ENCODE measurements around the gene DAB2. TPM values are rescaled to one million over a fixed set of nuclear protein-coding genes. Genes with fewer than 3 reads are reported as not detected.

DAB2 gene
- total RNA-seq, 1 experiment from 2014 or later: 30.1 TPM

GRCh38 chr5:39459907-39460306 lies 35.1 kb upstream of the DAB2 start:
- ChIA-PET CTCF (no interaction called here), POLR2A (ENCODE audit: low non-redundant PET) (no interaction called here)
- intact Hi-C loops (cut with micrococcal nuclease; ENCODE audit: unreplicated experiment): no loop called here
- Histone ChIP-seq H3K4me1 (ENCODE audit: insufficient read depth, low read length, poor library complexity, severe bottlenecking) (no peaks in the 10 kb centered on the region), H3K9me3 (ENCODE audit: low read depth, low read length, poor library complexity, severe bottlenecking) (no peaks in the 10 kb centered on the region), H3K27ac (ENCODE audit: low read depth, low read length, poor library complexity, severe bottlenecking) (no peak overlapping the region), H3K27me3 (replicated peaks; ENCODE audit: insufficient read depth, low read depth, low read length, poor library complexity) (no peaks in the 10 kb centered on the region), H3K4me3 (ENCODE audit: low read depth, low read length, poor library complexity, severe bottlenecking) (no peak overlapping the region), H3K36me3 (ENCODE audit: insufficient read depth, low read length, poor library complexity, severe bottlenecking) (no peaks in the 10 kb centered on the region)
- BruUV-seq (replicated peaks): no TSS peak
- TF ChIP-seq EZH2 (IDR thresholded peaks at IDR 0.05; ENCODE audit: borderline replicate concordance, low read depth, low read length, poor library complexity, severe bottlenecking) (no peak), CTCF (conservative IDR thresholded peaks at IDR 0.05; ENCODE audit: low read depth, low read length) (no peak)
- DNase-seq (ENCODE audit: low spot score): no peak

GRCh38 chr5:39459071-39459470 lies 34.3 kb upstream of the DAB2 start:
- H3K27me3 ChIP-seq (replicated peaks; ENCODE audit: insufficient read depth, low read depth, low read length, poor library complexity): no peaks in the 10 kb centered on the region
- POLR2A ChIA-PET (ENCODE audit: low non-redundant PET): no interaction called here
- H3K4me1 ChIP-seq (ENCODE audit: insufficient read depth, low read length, poor library complexity, severe bottlenecking): no peaks in the 10 kb centered on the region
- no peaks in the 10 kb centered on the region for H3K9me3 ChIP-seq (ENCODE audit: low read depth, low read length, poor library complexity, severe bottlenecking)
- intact Hi-C loops (cut with micrococcal nuclease; ENCODE audit: unreplicated experiment): no loop called here
- no peak overlapping the region for H3K4me3 ChIP-seq (ENCODE audit: low read depth, low read length, poor library complexity, severe bottlenecking)
- no TSS peak for BruUV-seq (replicated peaks)
- CTCF ChIA-PET: no interaction called here
- H3K27ac ChIP-seq (ENCODE audit: low read depth, low read length, poor library complexity, severe bottlenecking): no peak overlapping the region
- no peaks in the 10 kb centered on the region for H3K36me3 ChIP-seq (ENCODE audit: insufficient read depth, low read length, poor library complexity, severe bottlenecking)
- TF ChIP-seq CTCF (conservative IDR thresholded peaks at IDR 0.05; ENCODE audit: low read depth, low read length) (no peak), EZH2 (IDR thresholded peaks at IDR 0.05; ENCODE audit: borderline replicate concordance, low read depth, low read length, poor library complexity, severe bottlenecking) (no peak)
- no peak for DNase-seq (ENCODE audit: low spot score)

- no peak for DNase-seq (ENCODE audit: low spot score)
- BruUV-seq (replicated peaks): no TSS peak
- no peak overlapping the region for H3K4me3 ChIP-seq (ENCODE audit: low read depth, low read length, poor library complexity, severe bottlenecking)
- H3K27ac ChIP-seq (ENCODE audit: low read depth, low read length, poor library complexity, severe bottlenecking): no peak overlapping the region
- no peak for TF ChIP-seq EZH2 (IDR thresholded peaks at IDR 0.05; ENCODE audit: borderline replicate concordance, low read depth, low read length, poor library complexity, severe bottlenecking)
- no peaks in the 10 kb centered on the region for H3K4me1 ChIP-seq (ENCODE audit: insufficient read depth, low read length, poor library complexity, severe bottlenecking)
- no peaks in the 10 kb centered on the region for H3K27me3 ChIP-seq (replicated peaks; ENCODE audit: insufficient read depth, low read depth, low read length, poor library complexity)
- ChIA-PET POLR2A (ENCODE audit: low non-redundant PET) (no interaction called here), CTCF (no interaction called here)
- H3K36me3 ChIP-seq (ENCODE audit: insufficient read depth, low read length, poor library complexity, severe bottlenecking): no peaks in the 10 kb centered on the region
- intact Hi-C loops (cut with micrococcal nuclease; ENCODE audit: unreplicated experiment): no loop called here
- H3K9me3 ChIP-seq (ENCODE audit: low read depth, low read length, poor library complexity, severe bottlenecking): no peaks in the 10 kb centered on the region
Measured at GRCh38 chr5:39455645-39456044, 30.9 kb upstream of the DAB2 start.

DNA sequence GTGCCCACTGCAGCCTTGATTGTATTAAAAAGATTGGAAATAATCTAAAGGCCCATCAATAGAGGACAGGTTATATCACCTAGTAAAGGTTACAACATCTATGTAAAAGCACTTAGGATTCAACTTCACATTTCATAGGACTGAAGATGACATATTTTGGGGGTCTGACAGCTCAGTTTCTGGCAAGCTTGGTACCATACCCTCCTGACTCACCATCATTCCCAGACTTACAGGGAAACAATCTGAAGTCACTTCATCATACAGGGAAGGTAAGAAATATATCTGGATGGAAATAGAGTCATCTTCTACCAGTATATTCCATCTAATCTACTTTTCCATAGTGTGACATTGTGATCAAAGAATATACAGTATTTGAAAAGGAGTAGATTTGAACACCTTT lies 28.8 kb upstream of the DAB2 start:
- CTCF ChIA-PET: no interaction called here
- no peaks in the 10 kb centered on the region for H3K27me3 ChIP-seq (replicated peaks; ENCODE audit: insufficient read depth, low read depth, low read length, poor library complexity)
- H3K36me3 ChIP-seq (ENCODE audit: insufficient read depth, low read length, poor library complexity, severe bottlenecking): no peaks in the 10 kb centered on the region
- no peak overlapping the region for H3K27ac ChIP-seq (ENCODE audit: low read depth, low read length, poor library complexity, severe bottlenecking)
- no TSS peak for BruUV-seq (replicated peaks)
- no peaks in the 10 kb centered on the region for H3K9me3 ChIP-seq (ENCODE audit: low read depth, low read length, poor library complexity, severe bottlenecking)
- TF ChIP-seq EZH2 (IDR thresholded peaks at IDR 0.05; ENCODE audit: borderline replicate concordance, low read depth, low read length, poor library complexity, severe bottlenecking): no peak
- TF ChIP-seq CTCF (conservative IDR thresholded peaks at IDR 0.05; ENCODE audit: low read depth, low read length): no peak
- POLR2A ChIA-PET (ENCODE audit: low non-redundant PET): interaction anchor here (0.5 kb wide), 1 partner anchor 628 kb away, joined by 4 read pairs; no protein-coding TSS in a partner anchor
- no peak overlapping the region for H3K4me3 ChIP-seq (ENCODE audit: low read depth, low read length, poor library complexity, severe bottlenecking)
- no peak for DNase-seq (ENCODE audit: low spot score)
- no peaks in the 10 kb centered on the region for H3K4me1 ChIP-seq (ENCODE audit: insufficient read depth, low read length, poor library complexity, severe bottlenecking)
- intact Hi-C loops (cut with micrococcal nuclease; ENCODE audit: unreplicated experiment): no loop called here
